ENCODE data around the gene PTGFR.

Gene PTGFR

DNA sequence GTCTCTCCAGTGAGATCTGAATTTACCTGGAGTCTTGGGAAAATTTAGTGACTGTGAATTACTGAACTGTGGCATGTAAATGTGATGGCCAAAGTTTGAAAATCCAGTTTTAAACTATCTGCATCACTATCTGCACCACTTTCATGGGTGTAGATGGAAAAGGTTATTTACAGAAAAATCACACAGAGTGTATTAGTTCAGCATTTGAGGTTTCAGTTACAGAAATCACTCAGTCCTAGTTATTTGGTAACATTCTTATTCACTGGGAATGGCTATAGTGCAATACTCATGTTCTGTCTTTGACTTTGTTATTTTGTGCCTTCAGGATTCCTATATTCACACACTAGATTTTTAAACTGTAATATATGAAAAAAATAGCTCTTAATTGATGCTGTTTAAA is 68.9 kb downstream of the PTGFR start:
- no peaks in the 10 kb centered on the region for H3K79me2 ChIP-seq (ENCODE audit: insufficient read depth, low read length)
- TF ChIP-seq, protein P1, sequence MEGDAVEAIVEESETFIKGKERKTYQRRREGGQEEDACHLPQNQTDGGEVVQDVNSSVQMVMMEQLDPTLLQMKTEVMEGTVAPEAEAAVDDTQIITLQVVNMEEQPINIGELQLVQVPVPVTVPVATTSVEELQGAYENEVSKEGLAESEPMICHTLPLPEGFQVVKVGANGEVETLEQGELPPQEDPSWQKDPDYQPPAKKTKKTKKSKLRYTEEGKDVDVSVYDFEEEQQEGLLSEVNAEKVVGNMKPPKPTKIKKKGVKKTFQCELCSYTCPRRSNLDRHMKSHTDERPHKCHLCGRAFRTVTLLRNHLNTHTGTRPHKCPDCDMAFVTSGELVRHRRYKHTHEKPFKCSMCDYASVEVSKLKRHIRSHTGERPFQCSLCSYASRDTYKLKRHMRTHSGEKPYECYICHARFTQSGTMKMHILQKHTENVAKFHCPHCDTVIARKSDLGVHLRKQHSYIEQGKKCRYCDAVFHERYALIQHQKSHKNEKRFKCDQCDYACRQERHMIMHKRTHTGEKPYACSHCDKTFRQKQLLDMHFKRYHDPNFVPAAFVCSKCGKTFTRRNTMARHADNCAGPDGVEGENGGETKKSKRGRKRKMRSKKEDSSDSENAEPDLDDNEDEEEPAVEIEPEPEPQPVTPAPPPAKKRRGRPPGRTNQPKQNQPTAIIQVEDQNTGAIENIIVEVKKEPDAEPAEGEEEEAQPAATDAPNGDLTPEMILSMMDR (IDR thresholded peaks at IDR 0.05; ENCODE audit: low read length): no peak
- no peak for TF ChIP-seq EZH2 (IDR thresholded peaks at IDR 0.05; ENCODE audit: borderline replicate concordance, low read length)
- H3K9ac ChIP-seq (ENCODE audit: low read length): no peak overlapping the region
- H3K27me3 ChIP-seq (ENCODE audit: insufficient read depth, low read length): no peaks in the 10 kb centered on the region
- H3K9me2 ChIP-seq (ENCODE audit: low read depth, low read length): no peaks in the 10 kb centered on the region
- no peak overlapping the region for H3K4me3 ChIP-seq (ENCODE audit: low read depth, low read length, poor library complexity, severe bottlenecking)
- H4K20me1 ChIP-seq (ENCODE audit: insufficient read depth, low read length): no peaks in the 10 kb centered on the region
- no peak overlapping the region for H3K27ac ChIP-seq (ENCODE audit: low read depth, low read length, poor library complexity, severe bottlenecking)
- no peaks in the 10 kb centered on the region for H3F3A ChIP-seq (ENCODE audit: insufficient read depth, low read length)
- H2AFZ ChIP-seq (ENCODE audit: low read length): no peak overlapping the region
- H3K4me1 ChIP-seq (ENCODE audit: insufficient read depth, low read length, severe bottlenecking): no peaks in the 10 kb centered on the region
- H3K4me2 ChIP-seq (ENCODE audit: low read length): no peak overlapping the region
- no peaks in the 10 kb centered on the region for H3K9me3 ChIP-seq (ENCODE audit: low read length)
- H3K36me3 ChIP-seq (ENCODE audit: insufficient read depth, low read length): no peaks in the 10 kb centered on the region

DNA sequence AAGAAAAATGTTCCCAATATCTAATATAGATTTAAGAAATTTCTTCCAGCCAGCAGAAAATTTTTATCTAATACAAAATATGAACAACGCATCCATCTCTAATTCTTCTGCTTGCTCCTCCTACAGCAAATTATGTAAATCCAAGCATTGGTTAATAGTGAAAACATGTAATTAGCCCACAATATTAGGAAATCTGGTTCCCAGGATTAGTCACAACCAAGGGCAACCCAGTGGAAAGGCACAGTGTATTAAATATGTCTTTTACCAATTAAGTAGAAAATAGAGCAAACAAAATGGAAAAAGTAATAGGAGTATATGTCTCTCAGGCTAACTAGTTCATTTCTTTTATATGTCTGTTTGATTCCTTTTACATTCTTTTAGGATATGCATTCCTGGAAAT is 70.0 kb downstream of the PTGFR start:
- Histone ChIP-seq H3K4me2 (ENCODE audit: low read length) (no peak overlapping the region), H4K20me1 (ENCODE audit: insufficient read depth, low read length) (no peaks in the 10 kb centered on the region), H3F3A (ENCODE audit: insufficient read depth, low read length) (no peaks in the 10 kb centered on the region), H3K4me1 (ENCODE audit: insufficient read depth, low read length, severe bottlenecking) (no peaks in the 10 kb centered on the region), H3K4me3 (ENCODE audit: low read depth, low read length, poor library complexity, severe bottlenecking) (no peak overlapping the region), H3K9me2 (ENCODE audit: low read depth, low read length) (no peaks in the 10 kb centered on the region), H3K79me2 (ENCODE audit: insufficient read depth, low read length) (no peaks in the 10 kb centered on the region), H3K27ac (ENCODE audit: low read depth, low read length, poor library complexity, severe bottlenecking) (no peak overlapping the region), H3K36me3 (ENCODE audit: insufficient read depth, low read length) (no peaks in the 10 kb centered on the region), H3K9me3 (ENCODE audit: low read length) (no peaks in the 10 kb centered on the region), H3K27me3 (ENCODE audit: insufficient read depth, low read length) (no peaks in the 10 kb centered on the region), H3K9ac (ENCODE audit: low read length) (no peak overlapping the region), H2AFZ (ENCODE audit: low read length) (no peak overlapping the region)
- no peak for TF ChIP-seq EZH2 (IDR thresholded peaks at IDR 0.05; ENCODE audit: borderline replicate concordance, low read length)
- TF ChIP-seq, protein P1 (IDR thresholded peaks at IDR 0.05; ENCODE audit: low read length): no peak

DNA sequence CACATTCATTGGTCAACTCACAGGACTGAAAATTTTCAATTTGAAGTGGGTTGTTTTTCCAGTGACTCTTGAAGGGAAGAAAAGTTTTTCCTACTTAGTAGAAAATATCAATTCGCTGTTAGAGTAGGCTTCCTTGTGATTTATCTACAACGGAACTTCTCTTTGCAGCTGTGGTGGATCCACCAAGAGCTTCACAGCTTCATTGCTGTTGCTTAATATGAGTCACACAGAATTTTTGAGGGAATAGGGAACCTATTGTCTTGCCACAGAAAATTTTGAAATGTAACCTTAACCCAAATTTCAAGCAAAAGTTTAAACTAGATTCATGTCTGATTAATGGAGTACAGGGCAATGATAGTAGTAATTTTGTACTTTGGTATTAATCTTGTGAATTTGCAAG is 71.1 kb downstream of the PTGFR start:
- no peak overlapping the region for H3K9ac ChIP-seq (ENCODE audit: low read length)
- H3K36me3 ChIP-seq (ENCODE audit: insufficient read depth, low read length): no peaks in the 10 kb centered on the region
- H3K9me2 ChIP-seq (ENCODE audit: low read depth, low read length): no peaks in the 10 kb centered on the region
- H2AFZ ChIP-seq (ENCODE audit: low read length): no peak overlapping the region
- H3K27me3 ChIP-seq (ENCODE audit: insufficient read depth, low read length): no peaks in the 10 kb centered on the region
- H3K9me3 ChIP-seq (ENCODE audit: low read length): no peaks in the 10 kb centered on the region
- no peak overlapping the region for H3K4me3 ChIP-seq (ENCODE audit: low read depth, low read length, poor library complexity, severe bottlenecking)
- no peaks in the 10 kb centered on the region for H3K4me1 ChIP-seq (ENCODE audit: insufficient read depth, low read length, severe bottlenecking)
- H3K4me2 ChIP-seq (ENCODE audit: low read length): no peak overlapping the region
- no peak overlapping the region for H3K27ac ChIP-seq (ENCODE audit: low read depth, low read length, poor library complexity, severe bottlenecking)
- no peaks in the 10 kb centered on the region for H3K79me2 ChIP-seq (ENCODE audit: insufficient read depth, low read length)
- H4K20me1 ChIP-seq (ENCODE audit: insufficient read depth, low read length): no peaks in the 10 kb centered on the region
- H3F3A ChIP-seq (ENCODE audit: insufficient read depth, low read length): no peaks in the 10 kb centered on the region
- no peak for TF ChIP-seq EZH2 (IDR thresholded peaks at IDR 0.05; ENCODE audit: borderline replicate concordance, low read length)
- TF ChIP-seq, protein P1 (IDR thresholded peaks at IDR 0.05; ENCODE audit: low read length): no peak

Data from OCI-LY1 (cell line).